ENCODE data around the gene KAT7. TPM values are rescaled to one million over a fixed set of nuclear protein-coding genes. Genes with fewer than 3 reads are reported as not detected.
A peak's percentile ranks its signal among the peaks of the same experiment; 100 is the strongest.

Gene KAT7
- total RNA-seq, 2 donors from 2014 or later: 48.3 to 78.6 TPM

DNA sequence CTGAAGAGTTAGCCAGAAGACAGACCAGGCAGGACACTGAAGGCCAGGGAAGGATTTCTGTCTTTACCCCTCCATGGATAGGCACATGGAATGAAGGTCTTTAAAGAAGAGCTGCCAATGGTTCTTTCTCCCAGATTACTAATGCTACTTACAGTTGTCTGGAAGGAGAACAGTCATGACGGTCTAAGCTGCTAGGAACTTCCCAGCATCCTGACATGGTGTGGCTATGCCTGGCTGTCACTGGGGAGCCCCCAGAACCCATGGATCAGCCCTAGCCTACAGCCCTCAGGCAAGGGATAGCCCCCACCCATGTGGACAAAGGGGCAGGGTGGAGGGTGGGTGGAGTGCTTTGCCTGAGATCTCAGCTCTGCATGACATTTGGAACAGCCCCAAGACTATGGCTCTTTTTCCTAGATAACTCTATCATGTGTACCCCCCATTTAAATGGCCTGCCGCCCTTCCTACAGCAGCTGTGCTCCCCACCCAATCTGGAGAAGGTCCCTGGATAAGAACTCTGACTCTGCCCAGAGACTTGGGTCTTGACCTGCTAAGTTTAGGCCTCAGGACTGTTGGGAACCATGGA, 9.2 kb upstream of the KAT7 start:
- DNase-seq (ENCODE audit: low spot score): no peak
- no peak for TF ChIP-seq POLR2AphosphoS5 (IDR thresholded peaks at IDR 0.05)
- TF ChIP-seq POLR2A (IDR thresholded peaks at IDR 0.05): no peak
- TF ChIP-seq, protein P1, sequence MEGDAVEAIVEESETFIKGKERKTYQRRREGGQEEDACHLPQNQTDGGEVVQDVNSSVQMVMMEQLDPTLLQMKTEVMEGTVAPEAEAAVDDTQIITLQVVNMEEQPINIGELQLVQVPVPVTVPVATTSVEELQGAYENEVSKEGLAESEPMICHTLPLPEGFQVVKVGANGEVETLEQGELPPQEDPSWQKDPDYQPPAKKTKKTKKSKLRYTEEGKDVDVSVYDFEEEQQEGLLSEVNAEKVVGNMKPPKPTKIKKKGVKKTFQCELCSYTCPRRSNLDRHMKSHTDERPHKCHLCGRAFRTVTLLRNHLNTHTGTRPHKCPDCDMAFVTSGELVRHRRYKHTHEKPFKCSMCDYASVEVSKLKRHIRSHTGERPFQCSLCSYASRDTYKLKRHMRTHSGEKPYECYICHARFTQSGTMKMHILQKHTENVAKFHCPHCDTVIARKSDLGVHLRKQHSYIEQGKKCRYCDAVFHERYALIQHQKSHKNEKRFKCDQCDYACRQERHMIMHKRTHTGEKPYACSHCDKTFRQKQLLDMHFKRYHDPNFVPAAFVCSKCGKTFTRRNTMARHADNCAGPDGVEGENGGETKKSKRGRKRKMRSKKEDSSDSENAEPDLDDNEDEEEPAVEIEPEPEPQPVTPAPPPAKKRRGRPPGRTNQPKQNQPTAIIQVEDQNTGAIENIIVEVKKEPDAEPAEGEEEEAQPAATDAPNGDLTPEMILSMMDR (IDR thresholded peaks at IDR 0.05): no peak
- 100% methylated on average over 2 of the region's 2 CpGs for WGBS
- no peaks in the 10 kb centered on the region for H3K4me1 ChIP-seq (replicated peaks)
- H3K36me3 ChIP-seq: no peaks in the 10 kb centered on the region
- no peak overlapping the region for H3K4me3 ChIP-seq
- no peak overlapping the region for H3K27ac ChIP-seq
- H3K27me3 ChIP-seq (replicated peaks; ENCODE audit: insufficient read depth): no peaks in the 10 kb centered on the region
- no peaks in the 10 kb centered on the region for H3K9me3 ChIP-seq
- intact Hi-C loops (cut with DNase I): loop anchor here (5.0 kb wide), 2 partner anchors 72 to 212 kb away; partner anchors contain the start of gene SLC35B1

DNA sequence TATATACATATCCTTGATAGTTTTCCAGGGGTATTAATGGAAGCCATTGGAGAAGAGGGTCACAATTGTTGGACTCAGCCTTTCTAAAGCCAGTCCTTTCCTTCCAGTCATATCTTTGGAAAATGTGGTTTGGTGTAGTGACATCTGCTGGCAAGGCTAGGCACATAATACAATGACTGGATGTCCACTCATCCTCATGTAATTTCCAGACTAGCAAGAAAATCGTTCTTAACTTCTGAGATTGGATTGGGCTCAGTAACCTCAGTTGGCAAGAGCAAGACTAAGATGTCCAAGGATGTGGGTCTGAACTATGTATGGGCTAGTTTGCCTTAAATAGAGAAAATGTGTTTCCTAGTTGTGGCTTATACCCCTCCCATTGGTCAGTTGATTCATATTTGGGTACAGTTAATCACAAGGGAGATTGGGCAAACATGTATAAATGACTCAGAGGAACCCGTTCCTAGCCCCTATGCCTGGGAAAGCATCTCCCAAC, 8.7 kb upstream of the KAT7 start:
- Histone ChIP-seq H3K36me3 (no peaks in the 10 kb centered on the region), H3K27ac (no peak overlapping the region), H3K9me3 (no peaks in the 10 kb centered on the region), H3K4me1 (replicated peaks) (no peaks in the 10 kb centered on the region), H3K4me3 (no peak overlapping the region), H3K27me3 (replicated peaks; ENCODE audit: insufficient read depth) (no peaks in the 10 kb centered on the region)
- TF ChIP-seq POLR2AphosphoS5 (IDR thresholded peaks at IDR 0.05) (peak; percentile 12), POLR2A (IDR thresholded peaks at IDR 0.05) (no peak)
- TF ChIP-seq, protein P1 (IDR thresholded peaks at IDR 0.05): peak in 3 of 4 experiments; percentile 31 to 51 (median 49)
- DNase-seq (ENCODE audit: low spot score): no peak
- intact Hi-C loops (cut with DNase I): loop anchor here (5.0 kb wide), 2 partner anchors 72 to 212 kb away; partner anchors contain the start of gene SLC35B1
- WGBS: 21% methylated on average over 2 of the region's 2 CpGs

DNA sequence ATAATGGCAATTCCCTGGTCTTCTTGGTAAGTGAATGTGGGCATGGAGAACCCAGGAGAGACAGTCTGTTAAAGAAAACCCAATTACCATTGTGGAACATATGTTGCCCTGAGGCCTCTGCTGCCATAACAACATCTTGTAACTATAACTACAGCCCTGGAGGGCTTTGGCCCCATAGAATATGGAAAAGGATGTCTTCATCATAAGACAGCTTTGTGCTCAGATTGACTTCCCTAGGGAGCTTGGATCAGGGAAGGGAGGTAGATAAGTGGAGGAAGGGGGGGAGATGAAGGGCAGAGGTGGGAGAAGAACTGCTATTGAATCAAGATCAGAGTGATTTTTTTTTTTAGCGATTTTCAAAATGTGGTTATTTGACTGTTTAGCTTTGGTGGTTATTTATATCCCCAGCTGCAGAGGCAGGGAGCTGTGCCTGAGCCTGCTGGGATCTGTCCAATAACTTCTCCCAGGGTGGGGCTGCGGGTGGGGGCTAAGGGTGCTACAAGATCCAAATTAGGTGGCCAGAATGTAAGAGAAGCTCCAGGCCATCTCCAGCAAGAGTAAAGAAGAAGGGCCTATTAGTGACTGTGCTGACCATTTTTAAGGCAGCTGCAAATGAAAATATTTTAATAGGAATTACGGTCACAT, 5.3 kb upstream of the KAT7 start:
- Histone ChIP-seq H3K27me3 (replicated peaks; ENCODE audit: insufficient read depth) (no peaks in the 10 kb centered on the region), H3K9me3 (no peaks in the 10 kb centered on the region), H3K27ac (peak overlapping the region in 1 of 2 donors; percentile 14), H3K4me3 (no peak overlapping the region), H3K36me3 (no peaks in the 10 kb centered on the region), H3K4me1 (replicated peaks) (peaks cover 5% of the 10 kb centered on the region)
- DNase-seq (ENCODE audit: low spot score): no peak
- 32% methylated on average over 3 of the region's 3 CpGs for WGBS
- TF ChIP-seq POLR2A (IDR thresholded peaks at IDR 0.05): no peak
- TF ChIP-seq, protein P1 (IDR thresholded peaks at IDR 0.05): no peak
- no peak for TF ChIP-seq POLR2AphosphoS5 (IDR thresholded peaks at IDR 0.05)
- intact Hi-C loops (cut with DNase I): no loop called here

DNA sequence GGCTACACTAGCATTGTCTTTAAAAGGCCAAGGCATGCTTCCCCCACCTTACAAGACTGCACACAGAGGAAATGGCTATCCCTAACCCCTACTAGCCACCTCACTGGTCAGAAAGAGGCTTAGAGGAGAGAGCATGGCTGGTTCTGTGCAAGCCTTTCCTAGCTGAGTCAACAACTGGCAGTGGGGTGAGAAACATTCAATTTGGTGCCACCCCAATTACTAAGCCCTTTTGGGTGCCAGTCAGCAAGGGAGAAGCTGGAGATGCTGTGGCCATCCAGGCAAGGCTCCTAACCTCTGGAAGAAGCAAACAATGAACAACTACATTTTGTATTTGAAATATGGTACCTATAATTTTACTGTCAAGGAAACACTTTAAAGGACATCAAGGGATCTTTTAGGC, 4.7 kb upstream of the KAT7 start:
- H3K27ac ChIP-seq: peak overlapping the region in 1 of 2 donors; percentile 14
- H3K9me3 ChIP-seq: no peaks in the 10 kb centered on the region
- TF ChIP-seq, protein P1 (IDR thresholded peaks at IDR 0.05): no peak
- TF ChIP-seq POLR2AphosphoS5 (IDR thresholded peaks at IDR 0.05) (no peak), POLR2A (IDR thresholded peaks at IDR 0.05) (no peak)
- no peak overlapping the region for H3K4me3 ChIP-seq
- no peaks in the 10 kb centered on the region for H3K27me3 ChIP-seq (replicated peaks; ENCODE audit: insufficient read depth)
- no peaks in the 10 kb centered on the region for H3K36me3 ChIP-seq
- intact Hi-C loops (cut with DNase I): no loop called here
- H3K4me1 ChIP-seq (replicated peaks): peaks cover 5% of the 10 kb centered on the region
- DNase-seq (ENCODE audit: low spot score): no peak
